GM12891 (cell line): ENCODE results near the gene TNNI3K.

Experiments used
- POLR2A ChIP-seq: IDR thresholded peaks from 2 replicates; pipeline ENCODE4 v1.6.1; 2011; ENCODE audit warnings: low read depth, low read length, control low read depth
- POLR2AphosphoS5 ChIP-seq: IDR thresholded peaks from 2 replicates; pipeline ENCODE4 v1.6.1; 2011; ENCODE audit warnings: low read depth, low read length, control low read depth
- SPI1 ChIP-seq: IDR thresholded peaks from 2 replicates; pipeline ENCODE4 v1.6.1; 2011; ENCODE audit warnings: low read depth, low read length, control low read depth
- TAF1 ChIP-seq: IDR thresholded peaks from 2 replicates; pipeline ENCODE4 v1.6.1; 2011; ENCODE audit warnings: low read depth, low read length, control low read depth

- TF ChIP-seq POLR2AphosphoS5 = no peak
- no peak for TF ChIP-seq POLR2A
- no peak for TF ChIP-seq TAF1
- TF ChIP-seq SPI1 = no peak
Observed at GRCh38 chr1:74548961-74549750, 314.0 kb downstream of the TNNI3K start.
